ENCODE measurements around the gene AGAP2.

Gene AGAP2

GRCh38 chr12:57766464-57767304 lies 28.1 kb upstream of the AGAP2 start, which contains the start of gene CYP27B1:
TSS of gene CYP27B1 (minus strand) at chr12:57767078. CDS start at chr12:57767041, 37 bp downstream.
- TF ChIP-seq ZFX (IDR thresholded peaks at IDR 0.05), result no peak
- no peak for TF ChIP-seq CTCF (conservative IDR thresholded peaks at IDR 0.05)
- peak within 1 kb of the TSS; percentile 53 for H3K27ac ChIP-seq

GRCh38 chr12:57765698-57766463 lies 27.3 kb upstream of the AGAP2 start:
- TF ChIP-seq CTCF (conservative IDR thresholded peaks at IDR 0.05), result no peak
- TF ChIP-seq ZFX (IDR thresholded peaks at IDR 0.05), result no peak
- H3K27ac ChIP-seq, result peak overlapping the region; percentile 53

GRCh38 chr12:57765003-57765697 lies 26.6 kb upstream of the AGAP2 start:
- H3K27ac ChIP-seq, result peak overlapping the region; percentile 53
- no peak for TF ChIP-seq ZFX (IDR thresholded peaks at IDR 0.05)
- TF ChIP-seq CTCF (conservative IDR thresholded peaks at IDR 0.05), result no peak; the same call in 1 of the 2 replicates

- no peak for TF ChIP-seq CTCF (conservative IDR thresholded peaks at IDR 0.05)
- TF ChIP-seq ZFX (IDR thresholded peaks at IDR 0.05), result no peak
- H3K27ac ChIP-seq, result peak overlapping the region; percentile 53
Measured at GRCh38 chr12:57764662-57765002, 26.1 kb upstream of the AGAP2 start.

- peak overlapping the region; percentile 53 for H3K27ac ChIP-seq
- no peak for TF ChIP-seq CTCF (conservative IDR thresholded peaks at IDR 0.05)
- TF ChIP-seq ZFX (IDR thresholded peaks at IDR 0.05), result no peak
Measured at GRCh38 chr12:57763881-57764661, 25.5 kb upstream of the AGAP2 start.

GRCh38 chr12:57762463-57762862 lies 23.9 kb upstream of the AGAP2 start:
- H3K27ac ChIP-seq, result no peak overlapping the region
- TF ChIP-seq CTCF (conservative IDR thresholded peaks at IDR 0.05), result no peak
- TF ChIP-seq ZFX (IDR thresholded peaks at IDR 0.05), result no peak
